Osteoblast (primary cell): Measurements from ENCODE around the gene LPIN1. TPM values are rescaled to one million over a fixed set of nuclear protein-coding genes. Genes with fewer than 3 reads are reported as not detected.

Source experiments
- DNase-seq: peaks from one replicate; pipeline ENCODE4 v3.0.0; 2011; ENCODE audit warnings: low spot score, mixed read lengths; ENCODE audit not compliant: insufficient read length; ENCODE audit errors: missing footprints
- H2AFZ ChIP-seq: 2 replicates; pipeline ENCODE4 v1.6.0; 2011; ENCODE audit warnings: mild to moderate bottlenecking, low read length
- H3K27ac ChIP-seq: 2 replicates; pipeline ENCODE4 v1.5.1; 2011; ENCODE audit warnings: mild to moderate bottlenecking, low read depth, low read length, moderate library complexity
- H3K27me3 ChIP-seq: 2 replicates; pipeline ENCODE4 v1.6.0; 2012; ENCODE audit warnings: mild to moderate bottlenecking, control low read depth, inconsistent platforms, low read length, moderate library complexity; ENCODE audit not compliant: insufficient read depth
- H3K36me3 ChIP-seq: 2 replicates; pipeline ENCODE4 v1.5.1; 2011; ENCODE audit warnings: mild to moderate bottlenecking, low read length, control low read depth, moderate library complexity; ENCODE audit not compliant: insufficient read depth
- H3K4me1 ChIP-seq: 2 replicates; pipeline ENCODE4 v1.5.1; 2011; ENCODE audit warnings: mild to moderate bottlenecking, low read length, control low read depth, moderate library complexity; ENCODE audit not compliant: insufficient read depth
- H3K4me2 ChIP-seq: 2 replicates; pipeline ENCODE4 v1.6.0; 2011; ENCODE audit warnings: mild to moderate bottlenecking, low read length; ENCODE audit not compliant: insufficient read depth
- H3K4me3 ChIP-seq: fragments of 200-600 bp; sonication (generic); 3 replicates; pipeline ENCODE4 v1.5.1; 2012; ENCODE audit warnings: mild to moderate bottlenecking, low read length, inconsistent platforms; ENCODE audit not compliant: insufficient read depth
- H3K79me2 ChIP-seq: 2 replicates; pipeline ENCODE4 v1.6.0; 2012; ENCODE audit warnings: mild to moderate bottlenecking, low read length, control low read depth, inconsistent platforms; ENCODE audit not compliant: insufficient read depth
- H3K9me3 ChIP-seq: 2 replicates; pipeline ENCODE4 v1.5.1; 2011; ENCODE audit warnings: low read depth, low read length, control low read depth
- H4K20me1 ChIP-seq: 2 replicates; pipeline ENCODE4 v1.6.0; 2012; ENCODE audit warnings: mild to moderate bottlenecking, low read length, control low read depth; ENCODE audit not compliant: insufficient read depth
- CTCF ChIP-seq: IDR thresholded peaks from 2 replicates; pipeline ENCODE4 v1.5.1; 2011; ENCODE audit warnings: mild to moderate bottlenecking, low read depth, low read length, moderate library complexity; ENCODE audit errors: extremely low read depth
- total RNA-seq: library from RNA; depleted of rRNA; stranded (reverse); fragments of >200 nt; gene quantifications from 2 replicates; pipeline ENCODE4 v1.2.3, GENCODE V29; 2012

The LPIN1 gene
- total RNA-seq, 1 donor: 117 TPM

GRCh38 chr2:11753886-11754699 is 7.7 kb downstream of the LPIN1 start:
- Histone ChIP-seq H3K4me3 (peak overlapping the region; percentile 3), H3K4me1 (peaks cover 19% of the 10 kb centered on the region), H3K79me2 (peaks cover 82% of the 10 kb centered on the region), H4K20me1 (peaks cover 61% of the 10 kb centered on the region), H2AFZ (no peak overlapping the region), H3K36me3 (no peaks in the 10 kb centered on the region), H3K27ac (no peak overlapping the region), H3K4me2 (peak overlapping the region; percentile 5), H3K27me3 (no peaks in the 10 kb centered on the region), H3K9me3 (no peaks in the 10 kb centered on the region)
- no peak for TF ChIP-seq CTCF
- peak; percentile 94 for DNase-seq

DNA sequence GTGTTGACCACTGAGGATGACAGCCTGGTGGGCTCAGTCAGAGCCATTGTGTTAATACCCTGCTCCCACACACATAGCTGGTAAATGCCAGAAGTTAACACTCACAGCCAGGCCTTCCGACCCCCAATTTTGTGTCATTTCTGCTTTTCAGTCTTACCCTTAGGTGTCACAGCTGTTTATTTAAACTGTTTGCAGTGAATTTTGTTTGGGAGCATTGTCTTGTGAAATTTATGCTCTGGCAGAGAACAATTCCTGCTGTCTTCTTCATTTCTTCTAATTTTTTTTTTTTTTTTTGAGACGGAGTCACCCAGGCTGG is 8.2 kb downstream of the LPIN1 start:
- Histone ChIP-seq H4K20me1 (peaks cover 55% of the 10 kb centered on the region), H3K27me3 (no peaks in the 10 kb centered on the region), H3K9me3 (no peaks in the 10 kb centered on the region), H2AFZ (no peak overlapping the region), H3K27ac (no peak overlapping the region), H3K79me2 (peaks cover 77% of the 10 kb centered on the region), H3K4me1 (peaks cover 19% of the 10 kb centered on the region), H3K4me3 (no peak overlapping the region), H3K36me3 (no peaks in the 10 kb centered on the region), H3K4me2 (peak overlapping the region; percentile 5)
- DNase-seq: no peak
- TF ChIP-seq CTCF: no peak

GRCh38 chr2:11757101-11757500 is 10.7 kb downstream of the LPIN1 start:
- TF ChIP-seq CTCF: no peak

DNA sequence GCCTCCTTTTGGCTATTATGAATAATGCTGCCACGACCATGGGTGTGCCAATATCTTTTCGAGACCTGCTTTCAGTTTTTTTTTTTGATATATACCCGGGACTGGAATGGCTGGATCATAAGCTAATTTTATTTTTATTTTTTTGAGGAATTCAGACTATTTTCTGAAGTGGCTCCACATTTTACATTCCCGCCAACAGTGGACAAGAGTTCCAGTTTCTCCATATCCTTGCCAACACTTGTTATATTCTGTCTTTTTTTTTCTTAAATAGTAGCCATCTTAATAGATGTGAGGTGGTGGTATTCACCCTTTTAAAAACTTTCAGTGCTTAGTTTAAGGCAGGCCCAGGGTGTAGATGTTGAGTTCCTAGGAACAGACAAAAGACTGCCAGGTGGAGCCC is 11.8 kb downstream of the LPIN1 start:
- H3K36me3 ChIP-seq: no peaks in the 10 kb centered on the region
- H3K4me1 ChIP-seq: peaks cover 15% of the 10 kb centered on the region
- H3K4me3 ChIP-seq: no peak overlapping the region
- H4K20me1 ChIP-seq: peaks cover 48% of the 10 kb centered on the region
- no peak for TF ChIP-seq CTCF
- no peak overlapping the region for H3K27ac ChIP-seq
- H3K9me3 ChIP-seq: no peaks in the 10 kb centered on the region
- no peak overlapping the region for H2AFZ ChIP-seq
- no peaks in the 10 kb centered on the region for H3K27me3 ChIP-seq
- peaks cover 65% of the 10 kb centered on the region for H3K79me2 ChIP-seq
- DNase-seq: no peak
- H3K4me2 ChIP-seq: no peak overlapping the region

More at GRCh38 chr2:11757101-11757500, 10.7 kb downstream of the LPIN1 start:
- Histone ChIP-seq H3K27ac (no peak overlapping the region), H3K9me3 (no peaks in the 10 kb centered on the region), H3K79me2 (peaks cover 64% of the 10 kb centered on the region), H3K4me3 (no peak overlapping the region), H3K27me3 (no peaks in the 10 kb centered on the region), H3K36me3 (no peaks in the 10 kb centered on the region), H3K4me2 (no peak overlapping the region), H3K4me1 (peaks cover 15% of the 10 kb centered on the region), H2AFZ (no peak overlapping the region), H4K20me1 (peaks cover 51% of the 10 kb centered on the region)
- no peak for DNase-seq
